HFFc6 (cell line): ENCODE measurements around the gene VGLL3. TPM values are rescaled to one million over a fixed set of nuclear protein-coding genes. Genes with fewer than 3 reads are reported as not detected.
"Not testable (repeated sequence)": the region's sequence is repeated elsewhere in the genome, so short reads cannot be mapped to it uniquely, and the experiment has no call there.

Experiments
- DNase-seq: peaks from one replicate; pipeline ENCODE4 v3.0.0-alpha.2; 2018
- H3K27ac Mint-ChIP-seq: 2 replicates; pipeline ENCODE4 v1.8.0; 2020; ENCODE audit warnings: mild to moderate bottlenecking, mixed read lengths
- H3K27me3 Mint-ChIP-seq: 2 replicates; pipeline ENCODE4 v1.8.0; 2021; ENCODE audit warnings: mild to moderate bottlenecking, moderate library complexity, mixed read lengths; ENCODE audit not compliant: insufficient read depth
- H3K36me3 Mint-ChIP-seq: 2 replicates; pipeline ENCODE4 v1.8.0; 2021; ENCODE audit warnings: low read depth, mixed read lengths
- H3K4me1 Mint-ChIP-seq: 2 replicates; pipeline ENCODE4 v1.8.0; 2020; ENCODE audit warnings: low read depth, mixed read lengths
- H3K4me3 Mint-ChIP-seq: 2 replicates; pipeline ENCODE4 v1.8.0; 2020; ENCODE audit warnings: mild to moderate bottlenecking, moderate library complexity, mixed read lengths
- H3K9me3 Mint-ChIP-seq: 2 replicates; pipeline ENCODE4 v1.8.0; 2020; ENCODE audit warnings: mild to moderate bottlenecking, mixed read lengths
- total RNA-seq, 6 experiments: library from RNA; stranded (reverse); fragmentation: NEBNext Ultra II Directional; extraction: Animal tissue kit (Norgen Biotek cat#: 25700); gene quantifications; 2 replicates in 1 of 6; 3 replicates in 5 of 6; pipeline ENCODE4 v1.2.3, GENCODE V29; 2021
- TF ChIP-seq, protein P1 (sequence below): fragments of 200-600 bp; sonication (generic); IDR thresholded peaks from 2 replicates; pipeline ENCODE4 v1.5.0; 2021; ENCODE audit warnings: antibody characterized with exemption, mild to moderate bottlenecking

Gene VGLL3
- total RNA-seq, 6 experiments from 2014 or later, result 117 to 193 (median 151) TPM

- no peak overlapping the region for H3K4me3 Mint-ChIP-seq
- H3K27me3 Mint-ChIP-seq, result peaks cover 4% of the 10 kb centered on the region
- H3K27ac Mint-ChIP-seq, result no peak overlapping the region
Observed at GRCh38 chr3:87025661-87026645, 35.0 kb upstream of the VGLL3 start.

DNA sequence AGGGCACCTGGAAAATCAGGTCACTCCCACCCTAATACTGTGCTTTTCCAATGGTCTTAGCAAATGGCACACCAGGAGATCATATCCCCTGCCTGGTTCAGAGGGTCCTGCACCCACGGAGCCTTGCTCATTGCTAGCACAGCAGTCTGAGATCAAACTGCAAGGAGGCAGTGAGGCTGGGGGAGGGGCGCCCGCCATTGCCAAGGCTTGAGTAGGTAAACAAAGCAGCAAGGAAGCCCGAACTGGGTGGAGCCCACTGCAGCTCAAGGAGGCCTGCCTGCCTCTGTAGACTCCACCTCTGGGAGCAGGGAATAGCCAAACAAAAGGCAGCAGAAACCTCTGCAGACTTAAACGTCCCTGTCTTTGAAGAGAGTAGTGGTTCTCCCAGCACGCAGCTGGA is 26.4 kb upstream of the VGLL3 start:
- Mint-ChIP-seq H3K9me3 (peaks cover 26% of the 10 kb centered on the region), H3K27me3 (peaks cover 12% of the 10 kb centered on the region), H3K36me3 (peaks cover 20% of the 10 kb centered on the region; the same call in 1 of the 2 replicates)
- H3K4me3 Mint-ChIP-seq, DNase-seq, H3K27ac Mint-ChIP-seq, H3K4me1 Mint-ChIP-seq: not testable (repeated sequence)

More at GRCh38 chr3:87025661-87026645, 35.0 kb upstream of the VGLL3 start:
- Mint-ChIP-seq H3K9me3 (no peaks in the 10 kb centered on the region), H3K4me1 (no peaks in the 10 kb centered on the region), H3K36me3 (no peaks in the 10 kb centered on the region)
- TF ChIP-seq, protein P1, sequence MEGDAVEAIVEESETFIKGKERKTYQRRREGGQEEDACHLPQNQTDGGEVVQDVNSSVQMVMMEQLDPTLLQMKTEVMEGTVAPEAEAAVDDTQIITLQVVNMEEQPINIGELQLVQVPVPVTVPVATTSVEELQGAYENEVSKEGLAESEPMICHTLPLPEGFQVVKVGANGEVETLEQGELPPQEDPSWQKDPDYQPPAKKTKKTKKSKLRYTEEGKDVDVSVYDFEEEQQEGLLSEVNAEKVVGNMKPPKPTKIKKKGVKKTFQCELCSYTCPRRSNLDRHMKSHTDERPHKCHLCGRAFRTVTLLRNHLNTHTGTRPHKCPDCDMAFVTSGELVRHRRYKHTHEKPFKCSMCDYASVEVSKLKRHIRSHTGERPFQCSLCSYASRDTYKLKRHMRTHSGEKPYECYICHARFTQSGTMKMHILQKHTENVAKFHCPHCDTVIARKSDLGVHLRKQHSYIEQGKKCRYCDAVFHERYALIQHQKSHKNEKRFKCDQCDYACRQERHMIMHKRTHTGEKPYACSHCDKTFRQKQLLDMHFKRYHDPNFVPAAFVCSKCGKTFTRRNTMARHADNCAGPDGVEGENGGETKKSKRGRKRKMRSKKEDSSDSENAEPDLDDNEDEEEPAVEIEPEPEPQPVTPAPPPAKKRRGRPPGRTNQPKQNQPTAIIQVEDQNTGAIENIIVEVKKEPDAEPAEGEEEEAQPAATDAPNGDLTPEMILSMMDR, result no peak
- DNase-seq, result no peak

DNA sequence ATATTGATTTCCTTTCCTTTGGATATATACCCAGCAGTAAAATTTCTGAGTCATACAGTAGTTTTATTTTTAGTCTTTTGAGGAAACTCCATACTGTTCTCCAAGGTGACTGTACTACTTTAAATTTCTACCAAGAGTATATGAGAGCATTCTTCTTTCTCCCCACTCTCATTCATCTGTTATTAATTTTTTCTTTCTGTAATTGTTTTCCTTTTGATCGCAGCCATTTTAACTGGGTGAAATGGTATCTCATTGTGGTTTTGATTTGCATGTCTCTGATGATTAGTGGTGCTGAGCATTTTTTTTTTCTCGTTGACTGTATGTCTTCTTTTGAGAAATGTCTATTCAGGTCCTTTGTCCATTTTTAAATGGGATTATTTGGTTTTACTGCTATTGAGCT is 18.3 kb upstream of the VGLL3 start:
- Mint-ChIP-seq H3K27ac (no peak overlapping the region; the same call in 1 of the 2 replicates), H3K27me3 (peaks cover 4% of the 10 kb centered on the region; the same call in 1 of the 2 replicates), H3K4me1 (peaks cover 17% of the 10 kb centered on the region), H3K9me3 (no peaks in the 10 kb centered on the region), H3K4me3 (peak overlapping the region; percentile 38; the same call in 1 of the 2 replicates), H3K36me3 (no peaks in the 10 kb centered on the region)
- TF ChIP-seq, protein P1, result no peak
- DNase-seq, result no peak

GRCh38 chr3:87006844-87007439 is 16.0 kb upstream of the VGLL3 start:
- Mint-ChIP-seq H3K36me3 (no peaks in the 10 kb centered on the region), H3K9me3 (no peaks in the 10 kb centered on the region)

DNA sequence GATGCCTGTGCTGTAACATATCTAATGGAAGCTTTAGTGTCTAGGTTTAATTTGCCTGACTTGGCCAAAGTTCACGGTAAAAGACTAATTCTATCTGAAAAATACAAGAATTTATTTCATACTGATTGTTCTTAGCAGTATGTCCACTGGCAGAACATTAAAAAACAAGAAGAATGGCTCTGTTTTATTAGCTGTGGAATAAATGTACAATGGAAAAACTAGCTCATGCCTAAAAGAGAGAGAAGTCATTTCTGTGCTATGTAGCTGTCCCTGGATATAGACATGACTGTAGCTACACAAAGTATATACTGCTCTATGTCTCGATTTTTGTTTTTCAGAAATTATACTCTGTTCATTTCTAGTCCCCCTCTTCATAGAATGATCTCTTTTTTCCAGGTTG is 13.9 kb upstream of the VGLL3 start:
- no peaks in the 10 kb centered on the region for H3K27me3 Mint-ChIP-seq
- TF ChIP-seq, protein P1, result no peak
- no peaks in the 10 kb centered on the region for H3K36me3 Mint-ChIP-seq
- no peak overlapping the region for H3K27ac Mint-ChIP-seq
- peaks cover 12% of the 10 kb centered on the region for H3K4me1 Mint-ChIP-seq
- H3K9me3 Mint-ChIP-seq, result no peaks in the 10 kb centered on the region
- H3K4me3 Mint-ChIP-seq, result no peak overlapping the region
- no peak for DNase-seq

More at GRCh38 chr3:87006844-87007439, 16.0 kb upstream of the VGLL3 start:
- H3K27me3 Mint-ChIP-seq, result peaks cover 2% of the 10 kb centered on the region; the same call in 1 of the 2 replicates
- no peak overlapping the region for H3K4me3 Mint-ChIP-seq
- H3K27ac Mint-ChIP-seq, result no peak overlapping the region
- DNase-seq, result peak; percentile 39
- TF ChIP-seq, protein P1, result peak; percentile 80
- peaks cover 17% of the 10 kb centered on the region for H3K4me1 Mint-ChIP-seq
